H1 (cell line): ENCODE results near the gene SOBP. TPM values are rescaled to one million over a fixed set of nuclear protein-coding genes. Genes with fewer than 3 reads are reported as not detected.
A peak's percentile ranks its signal among the peaks of the same experiment; 100 is the strongest.

Experiments
- CTCF ChIA-PET: fragments of 300-600 bp; sonication (Branson Sonifier 250); formaldehyde crosslinking; loops from one replicate; lab custom pipeline; 2021; ENCODE audit not compliant: partially characterized antibody; lab: Charles Lee
- POLR2A ChIA-PET: fragments of 300-600 bp; sonication (Branson Sonifier 250); formaldehyde crosslinking; loops from one replicate; lab custom pipeline; 2021; ENCODE audit warnings: inconsistent platforms; ENCODE audit not compliant: partially characterized antibody; lab: Charles Lee
- DNase-seq, 2 experiments: peaks; one replicate each; pipeline versions ENCODE4 v3.0.0 to v3.0.0-alpha.2; 2010 to 2022; ENCODE audit warnings: low spot score in 2 of 2, low read depth in 1 of 2, mixed read lengths in 1 of 2
- FAIRE-seq: peaks from 2 replicates; lab custom pipeline; 2011; peaks lifted over from hg19 to GRCh38; lab: Jason Lieb, UNC
- H2AFZ ChIP-seq: 2 replicates; pipeline ENCODE4 v1.8.1; 2012; ENCODE audit warnings: low read length, inconsistent platforms
- H2AK5ac ChIP-seq: 2 replicates; pipeline ENCODE4 v1.6.1; 2013; ENCODE audit warnings: low read depth, low read length
- H2BK120ac ChIP-seq: replicated peaks from 2 replicates; pipeline ENCODE3; 2013; ENCODE audit warnings: low read depth, low read length, inconsistent platforms
- H2BK12ac ChIP-seq: 2 replicates; pipeline ENCODE4 v1.6.1; 2013; ENCODE audit warnings: low read depth, low read length
- H2BK15ac ChIP-seq: 2 replicates; pipeline ENCODE4 v1.6.1; 2013; ENCODE audit warnings: low read length
- H2BK20ac ChIP-seq: 2 replicates; pipeline ENCODE4 v1.6.1; 2013; ENCODE audit warnings: low read length
- H2BK5ac ChIP-seq: 2 replicates; pipeline ENCODE4 v1.6.1; 2013; ENCODE audit warnings: low read depth, low read length
- H3K14ac ChIP-seq: 2 replicates; pipeline ENCODE4 v1.6.1; 2013; ENCODE audit warnings: inconsistent platforms; ENCODE audit not compliant: insufficient read length
- H3K18ac ChIP-seq: 2 replicates; pipeline ENCODE4 v1.6.1; 2013; ENCODE audit warnings: low read length; ENCODE audit errors: extremely low read depth
- H3K23ac ChIP-seq: 2 replicates; pipeline ENCODE4 v1.6.1; 2013; ENCODE audit warnings: inconsistent platforms; ENCODE audit not compliant: insufficient read length
- H3K23me2 ChIP-seq: 2 replicates; pipeline ENCODE4 v1.6.1; 2013; ENCODE audit warnings: low read depth, low read length
- H3K27ac ChIP-seq: 2 replicates; pipeline ENCODE4 v1.6.1; 2011; ENCODE audit warnings: low read depth, low read length, inconsistent platforms
- H3K27me3 ChIP-seq, 4 experiments: replicated peaks in 1 of 4; 1 replicate in 1 of 4; 2 replicates in 3 of 4; pipeline versions ENCODE4 v1.6.1 to v1.8.1; 2011 to 2013; ENCODE audit warnings: low read length in 3 of 4, mild to moderate bottlenecking in 3 of 4, inconsistent platforms in 2 of 4, mixed read lengths in 2 of 4, moderate library complexity in 1 of 4; ENCODE audit not compliant: control insufficient read depth in 3 of 4, insufficient read depth in 3 of 4; ENCODE audit errors: extremely low read depth in 1 of 4
- H3K36me3 ChIP-seq, 4 experiments: 2 replicates each; pipeline versions ENCODE4 v1.6.1 to v1.8.1; 2011 to 2013; ENCODE audit warnings: mild to moderate bottlenecking in 4 of 4, low read length in 3 of 4, moderate library complexity in 2 of 4, control low read depth in 1 of 4, inconsistent platforms in 1 of 4; ENCODE audit not compliant: insufficient read depth in 4 of 4, control insufficient read depth in 2 of 4
- H3K4ac ChIP-seq: replicated peaks from 2 replicates; pipeline ENCODE3; 2013; ENCODE audit warnings: low read length, low read depth, mixed read lengths, inconsistent platforms; ENCODE audit not compliant: insufficient read length
- H3K4me1 ChIP-seq, 4 experiments: replicated peaks in 1 of 4; 1 replicate in 1 of 4; 2 replicates in 3 of 4; pipeline versions ENCODE4 v1.6.1 to v1.8.1; 2011 to 2013; ENCODE audit warnings: low read length in 3 of 4, inconsistent platforms in 2 of 4, mixed read lengths in 1 of 4; ENCODE audit not compliant: insufficient read depth in 4 of 4, control insufficient read depth in 3 of 4
- H3K4me2 ChIP-seq, 2 experiments: 2 replicates each; pipeline versions ENCODE4 v1.6.1 to v1.8.1; 2011 to 2013; ENCODE audit warnings: low read depth in 2 of 2, low read length in 2 of 2, control low read depth in 1 of 2, inconsistent platforms in 1 of 2, mild to moderate bottlenecking in 1 of 2; ENCODE audit not compliant: insufficient read depth in 1 of 2
- H3K4me3 ChIP-seq, 4 experiments: fragments of 200-600, 300-600 bp in 1 of 4; sonication (generic), shearing (Covaris generic), sonication (Bioruptor Twin) in 1 of 4; 2 replicates each; pipeline versions ENCODE4 v1.5.1 to v1.8.1; 2011 to 2016; ENCODE audit warnings: low read length in 4 of 4, low read depth in 3 of 4, control low read depth in 2 of 4, inconsistent platforms in 2 of 4, mild to moderate bottlenecking in 2 of 4, mixed read lengths in 1 of 4, moderate library complexity in 1 of 4; ENCODE audit not compliant: insufficient read depth in 2 of 4; ENCODE audit errors: extremely low read depth in 1 of 4
- H3K56ac ChIP-seq: replicated peaks from 2 replicates; pipeline ENCODE3; 2013; ENCODE audit warnings: low read depth, mild to moderate bottlenecking, mixed read lengths, low read length, inconsistent platforms; ENCODE audit not compliant: insufficient read length
- H3K79me1 ChIP-seq: 2 replicates; pipeline ENCODE4 v1.6.1; 2013; ENCODE audit warnings: low read depth, low read length, control low read depth
- H3K79me2 ChIP-seq, 2 experiments: 2 replicates each; pipeline versions ENCODE4 v1.6.1 to v1.8.1; 2012 to 2013; ENCODE audit warnings: low read length in 2 of 2, mild to moderate bottlenecking in 2 of 2, inconsistent platforms in 1 of 2; ENCODE audit not compliant: insufficient read depth in 2 of 2, control insufficient read depth in 1 of 2
- H3K9ac ChIP-seq, 4 experiments: replicated peaks in 1 of 4; 1 replicate in 1 of 4; 2 replicates in 3 of 4; pipeline versions ENCODE4 v1.6.1 to v1.8.1; 2011 to 2013; ENCODE audit warnings: low read depth in 3 of 4, low read length in 3 of 4, control low read depth in 2 of 4, mild to moderate bottlenecking in 2 of 4, moderate library complexity in 2 of 4, inconsistent platforms in 1 of 4; ENCODE audit errors: extremely low read depth in 1 of 4
- H3K9me3 ChIP-seq, 2 experiments: 2 replicates each; pipeline versions ENCODE4 v1.6.1 to v1.8.1; 2012 to 2013; ENCODE audit warnings: mild to moderate bottlenecking in 2 of 2, moderate library complexity in 2 of 2, control low read depth in 1 of 2, inconsistent platforms in 1 of 2, low read depth in 1 of 2, low read length in 1 of 2, mixed read lengths in 1 of 2; ENCODE audit not compliant: insufficient read depth in 2 of 2
- H4K20me1 ChIP-seq, 2 experiments: replicated peaks in 1 of 2; 2 replicates each; pipeline versions ENCODE3 to v1.8.1; 2011 to 2013; ENCODE audit warnings: inconsistent platforms in 2 of 2, low read length in 2 of 2, mild to moderate bottlenecking in 1 of 2; ENCODE audit not compliant: insufficient read depth in 2 of 2, control insufficient read depth in 1 of 2
- H4K5ac ChIP-seq: 2 replicates; pipeline ENCODE4 v1.6.1; 2013; ENCODE audit warnings: low read length, low read depth, mixed read lengths, inconsistent platforms; ENCODE audit not compliant: insufficient read length
- H4K8ac ChIP-seq: 2 replicates; pipeline ENCODE4 v1.8.0; 2013; ENCODE audit warnings: mild to moderate bottlenecking, moderate library complexity, low read length, inconsistent platforms; ENCODE audit not compliant: insufficient read depth; ENCODE audit errors: extremely low read depth
- H4K91ac ChIP-seq: replicated peaks from 2 replicates; pipeline ENCODE3; 2013; ENCODE audit warnings: low read length, mixed read lengths, inconsistent platforms; ENCODE audit not compliant: insufficient read length
- CBX8 ChIP-seq: fragments of 300-800, 300-1000 bp; sonication (generic); IDR thresholded peaks from 2 replicates; pipeline ENCODE4 v1.7.1; 2016; ENCODE audit warnings: low read depth, low read length, borderline replicate concordance
- RAD21 ChIP-seq, 2 experiments: IDR thresholded peaks in 1 of 2; conservative IDR thresholded peaks in 1 of 2; 2 replicates each; pipeline ENCODE4 v1.6.1; 2011; ENCODE audit warnings: low read depth in 2 of 2, low read length in 2 of 2, improper control_type of control experiment in 1 of 2, inconsistent platforms in 1 of 2, mild to moderate bottlenecking in 1 of 2, moderate library complexity in 1 of 2
- WGBS, 2 experiments: shearing (Covaris generic) in 1 of 2; methylation state at CpG; one replicate each; pipeline versions ENCODE4 v1.1.6 to v1.1.7; 2013 to 2015; ENCODE audit warnings: low lambda C conversion rate in 2 of 2, mixed read lengths in 2 of 2, inconsistent platforms in 1 of 2, low coverage in 1 of 2, missing lambda C conversion rate in 1 of 2; ENCODE audit not compliant: insufficient replicate concordance in 2 of 2, insufficient coverage in 1 of 2, insufficient read length in 1 of 2; ENCODE audit errors: extremely low coverage in 1 of 2, missing lambda C conversion rate in 1 of 2; 5-methylcytosine and 5-hydroxymethylcytosine counted together
- polyA plus RNA-seq, 7 experiments: library from polyadenylated mRNA; depleted of rRNA in 3 of 7; stranded (reverse) in 5 of 7; unstranded in 2 of 7; fragments of >200 nt in 5 of 7; fragments of 200-250 nt in 2 of 7; gene quantifications; 1 replicate in 5 of 7; 2 replicates in 1 of 7; 4 replicates in 1 of 7; pipeline versions ENCODE4 v1.2.1 to v1.2.3, GENCODE V29; 2011 to 2013; ENCODE audit warnings: missing spikeins in 2 of 7, mixed read lengths in 2 of 7
- total RNA-seq: library from RNA; stranded (reverse); fragmentation: NEBNext Ultra II Directional; extraction: Animal tissue kit (Norgen Biotek cat#: 25700); gene quantifications from 2 replicates; pipeline ENCODE4 v1.2.1, GENCODE V29; 2021

The SOBP gene
- total and polyA plus RNA-seq, 2 of the 8 experiments (the other 6 are each of a cell fraction or from before 2014, with no cell fraction given) = 0.45 to 6.2 TPM

GRCh38 chr6:107663308-107663707 is 173.4 kb downstream of the SOBP start:
- Histone ChIP-seq H4K8ac (no peak overlapping the region), H3K56ac (no peak overlapping the region), H2AFZ (no peak overlapping the region), H3K27ac (no peak overlapping the region), H4K91ac (no peak overlapping the region), H3K79me1 (no peaks in the 10 kb centered on the region), H3K27me3 (no peaks in the 10 kb centered on the region), H3K18ac (no peak overlapping the region)
- WGBS, 2 experiments = 85% methylated on average over 6 of the region's 6 CpGs; no CpG with 5 or more reads in 1 of the 2 experiments
- POLR2A ChIA-PET = no interaction called here
- no peak for TF ChIP-seq CBX8
- peak; percentile 9 to 34; a peak in 2 of 4 replicates for TF ChIP-seq RAD21 (IDR thresholded peaks at IDR 0.05 in 1 of 2, conservative IDR thresholded peaks at IDR 0.05 in 1 of 2; ENCODE audit: low read depth in 2 of 2, low read length in 2 of 2)
- TF ChIP-seq, all 59 proteins: peak for 1
- no peak overlapping the region for H2AK5ac ChIP-seq
- no peak overlapping the region for H2BK120ac ChIP-seq
- no peaks in the 10 kb centered on the region for H3K9me3 ChIP-seq
- DNase-seq (no peak), FAIRE-seq (no peak)
- CTCF ChIA-PET = interaction anchor here (0.6 to 2.3 kb wide), 5 partner anchors 8 to 370 kb away, joined by 3 to 12 read pairs (median 3); no protein-coding TSS in a partner anchor
- no peaks in the 10 kb centered on the region for H4K20me1 ChIP-seq
- no peak overlapping the region for H2BK15ac ChIP-seq
- H4K5ac ChIP-seq = no peak overlapping the region
- no peak overlapping the region for H3K4ac ChIP-seq
- no peaks in the 10 kb centered on the region; a peak in 1 of 8 replicates for H3K36me3 ChIP-seq
- H3K23ac ChIP-seq = no peak overlapping the region
- no peak overlapping the region for H3K14ac ChIP-seq
- no peaks in the 10 kb centered on the region for H3K23me2 ChIP-seq
- peaks cover 2 to 22% (median 9%) of the 10 kb centered on the region in 4 experiments for H3K4me1 ChIP-seq
- H3K4me2 ChIP-seq = no peak overlapping the region
- H2BK12ac ChIP-seq = no peak overlapping the region
- no peak overlapping the region for H2BK20ac ChIP-seq
- H3K4me3 ChIP-seq = no peak overlapping the region
- H3K9ac ChIP-seq = no peak overlapping the region
- no peaks in the 10 kb centered on the region for H3K79me2 ChIP-seq
- no peak overlapping the region for H2BK5ac ChIP-seq
